GM18499 (cell line): ENCODE data around the gene FRMD4A.

Experiments
- ATAC-seq: cut with Tn5 transposase; IDR thresholded peaks from one replicate; pipeline ENCODE4 v1.9.1; 2021; ENCODE audit warnings: moderate number of reproducible peaks; ENCODE audit not compliant: insufficient read depth, unreplicated experiment

FRMD4A gene

DNA sequence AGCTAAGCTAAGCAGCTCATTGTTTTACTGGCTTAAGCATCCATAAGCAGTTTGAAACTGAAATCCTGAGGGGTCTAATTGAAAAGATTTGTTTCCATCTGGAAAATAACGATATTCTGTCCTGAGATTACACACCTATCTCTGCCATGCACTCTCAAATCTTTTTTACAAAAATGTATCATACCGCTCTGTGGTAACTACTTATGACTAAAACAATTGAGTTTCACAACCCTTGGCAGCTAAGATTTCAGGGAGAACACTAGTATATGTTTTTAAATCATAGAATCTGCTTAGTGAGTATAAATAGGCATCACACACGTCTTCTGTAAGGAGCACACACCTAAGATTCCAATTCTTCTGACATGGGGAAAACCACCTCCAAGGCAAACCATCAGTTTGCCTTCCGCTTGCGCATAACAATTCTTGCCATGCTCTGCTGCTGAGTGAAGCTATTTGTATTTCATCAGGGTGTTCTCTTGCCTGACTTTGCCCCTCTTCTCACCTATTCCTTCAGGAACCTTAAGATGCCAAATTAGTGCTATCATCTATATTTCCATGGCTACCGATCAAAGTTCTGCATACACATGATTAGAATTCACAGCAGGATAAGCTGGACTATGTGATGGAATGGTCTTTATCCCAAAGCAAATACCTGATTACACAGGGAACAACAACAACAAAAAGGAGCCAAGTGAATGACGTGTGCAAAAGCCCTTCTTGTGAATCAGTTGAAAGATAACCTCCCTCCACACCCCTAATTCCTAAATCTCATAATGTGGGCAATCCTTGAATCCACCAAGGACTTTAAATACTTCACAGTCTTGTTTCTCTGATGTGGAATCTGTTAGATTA lies 703.0 kb downstream of the FRMD4A start:
- no peak for ATAC-seq

DNA sequence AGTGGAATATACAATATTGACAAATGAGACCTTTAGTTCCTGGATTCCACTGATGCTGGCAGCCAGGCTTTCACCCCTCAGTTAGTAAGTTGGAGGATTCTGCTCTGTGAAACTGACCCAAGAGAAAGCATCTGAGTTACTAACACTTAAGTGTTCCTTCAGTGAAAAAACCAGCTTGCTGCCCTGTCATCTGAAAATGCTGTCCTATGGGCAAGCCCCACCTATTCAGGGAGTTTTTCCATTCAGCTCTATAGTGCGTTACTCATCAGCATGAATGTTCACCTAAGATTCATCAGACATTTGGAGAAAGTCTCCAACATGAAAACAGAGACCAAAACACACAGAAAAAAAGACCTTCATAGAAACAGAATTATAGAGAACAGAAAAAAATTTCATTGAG lies 706.1 kb downstream of the FRMD4A start:
- ATAC-seq, result no peak

DNA sequence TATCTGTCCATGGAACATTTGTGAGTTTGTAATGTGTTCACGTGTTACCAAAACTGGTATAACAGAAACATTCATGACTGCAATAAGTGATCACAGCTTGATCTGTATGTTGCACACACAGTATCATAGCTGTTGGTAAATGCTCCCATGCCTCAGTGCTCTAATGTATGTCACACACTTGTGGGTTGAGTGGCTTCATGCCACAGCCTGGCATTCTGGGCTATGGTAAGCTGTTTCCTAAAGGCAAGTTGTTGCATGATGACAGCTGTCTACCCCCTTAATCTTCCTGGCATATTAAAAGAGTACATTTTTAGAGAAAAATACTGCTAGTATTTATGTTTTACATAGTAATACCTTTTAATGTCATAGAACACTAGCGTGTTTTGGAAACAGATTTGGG lies 708.8 kb downstream of the FRMD4A start:
- ATAC-seq, result no peak

DNA sequence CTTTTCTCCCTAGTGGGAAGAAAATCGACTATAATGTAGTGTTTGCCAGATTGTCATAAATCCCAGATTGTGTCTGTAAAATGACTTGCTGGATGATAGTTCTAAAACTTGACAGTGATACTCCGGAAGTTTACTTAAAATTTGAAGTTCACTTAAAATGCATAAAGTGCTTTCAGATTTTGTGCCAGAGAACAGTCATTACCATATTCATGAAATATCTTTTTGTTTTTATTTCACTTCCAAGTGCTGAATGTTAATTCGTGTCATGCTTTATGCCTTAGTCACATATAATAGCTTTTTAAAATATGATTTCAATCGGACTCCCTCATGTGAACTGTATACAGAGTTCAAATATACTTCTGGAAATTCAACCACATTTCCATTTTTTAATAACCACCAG lies 713.6 kb downstream of the FRMD4A start:
- no peak for ATAC-seq

DNA sequence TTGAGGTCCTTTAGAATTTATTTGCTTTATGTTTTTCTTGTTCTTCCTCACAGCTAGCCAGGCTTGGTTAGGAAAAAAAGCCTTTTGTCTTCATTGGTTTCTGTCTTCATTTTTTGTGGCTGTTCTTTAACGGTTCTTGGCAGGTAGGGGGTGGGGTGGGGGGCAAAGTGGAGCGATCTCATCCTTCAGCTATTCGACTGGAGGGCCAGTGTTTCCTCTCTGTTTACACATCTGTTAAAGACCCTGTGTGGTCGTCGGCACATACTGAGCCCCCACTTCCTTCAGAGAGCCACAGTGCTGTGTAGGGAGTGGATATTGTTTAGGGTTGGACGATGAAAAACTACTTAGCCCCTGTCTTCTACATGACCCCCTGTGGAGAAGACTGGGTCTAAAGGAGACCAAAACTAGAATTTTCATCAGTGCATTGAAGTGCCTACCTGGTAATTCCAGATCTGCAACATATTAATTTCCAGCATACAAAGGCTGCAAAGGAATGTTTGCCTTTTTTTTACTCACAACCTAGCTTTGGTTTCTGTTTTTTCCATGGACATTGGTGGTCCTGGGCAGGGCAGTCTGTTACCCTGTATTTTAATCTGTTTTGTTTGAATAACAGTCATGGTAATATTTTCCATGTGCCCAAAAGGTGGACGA lies 714.9 kb downstream of the FRMD4A start:
- no peak for ATAC-seq

DNA sequence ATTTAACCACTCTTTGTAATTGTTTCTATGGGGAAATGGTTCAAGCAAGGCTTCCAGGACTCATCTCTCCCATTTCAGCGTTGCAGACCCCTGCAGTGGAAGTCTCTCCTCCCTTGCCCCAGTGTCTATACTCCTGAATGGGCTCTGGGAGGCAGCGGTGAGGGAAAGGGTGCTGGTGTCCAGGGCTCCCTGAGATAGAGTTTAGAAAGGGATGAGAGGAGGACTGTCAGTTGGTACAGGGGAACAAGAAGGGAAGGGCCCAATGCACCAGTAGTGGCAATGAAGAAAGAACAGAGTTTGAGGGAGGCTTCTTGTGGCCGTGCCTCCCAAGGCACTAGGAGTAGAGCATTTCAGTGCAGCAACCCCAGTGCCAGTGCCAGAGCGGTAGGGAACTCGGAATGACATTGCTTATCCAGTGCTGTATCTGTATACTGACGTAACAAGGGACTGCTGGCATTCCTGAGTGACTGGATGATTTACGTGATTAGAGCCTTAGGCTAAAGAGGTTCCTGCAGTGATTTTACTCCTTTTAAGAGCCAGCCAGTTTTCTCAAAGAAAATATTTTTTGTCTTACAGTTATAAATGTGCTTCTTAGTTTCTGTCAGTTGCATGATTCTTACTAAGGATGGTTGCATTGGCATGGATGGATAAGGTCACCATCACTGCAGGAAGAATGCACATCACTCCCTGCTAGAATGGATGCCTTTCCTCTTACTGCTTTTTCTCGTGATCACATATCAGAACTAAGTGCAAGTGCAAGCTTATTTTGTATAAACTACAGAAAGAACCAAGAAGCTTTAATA lies 716.0 kb downstream of the FRMD4A start:
- no peak for ATAC-seq

DNA sequence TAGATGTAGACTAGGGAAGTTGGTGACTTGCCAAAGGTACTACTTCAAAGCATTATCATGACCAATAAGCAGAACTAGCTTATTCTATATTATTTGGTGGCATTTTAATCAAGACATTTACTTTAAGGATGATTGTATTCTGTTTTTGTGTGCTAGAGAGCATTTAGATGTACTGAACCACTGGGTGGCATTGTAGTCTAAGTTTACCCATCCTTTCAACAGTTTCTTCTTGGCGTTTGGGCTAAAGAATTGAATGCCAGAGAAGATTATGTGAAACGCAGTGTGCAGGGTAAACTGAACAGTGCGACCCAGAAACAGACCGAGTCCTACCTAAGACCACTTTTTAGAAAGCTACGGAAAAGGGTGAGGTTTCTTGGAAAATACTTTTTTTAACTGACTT lies 717.2 kb downstream of the FRMD4A start:
- no peak for ATAC-seq

DNA sequence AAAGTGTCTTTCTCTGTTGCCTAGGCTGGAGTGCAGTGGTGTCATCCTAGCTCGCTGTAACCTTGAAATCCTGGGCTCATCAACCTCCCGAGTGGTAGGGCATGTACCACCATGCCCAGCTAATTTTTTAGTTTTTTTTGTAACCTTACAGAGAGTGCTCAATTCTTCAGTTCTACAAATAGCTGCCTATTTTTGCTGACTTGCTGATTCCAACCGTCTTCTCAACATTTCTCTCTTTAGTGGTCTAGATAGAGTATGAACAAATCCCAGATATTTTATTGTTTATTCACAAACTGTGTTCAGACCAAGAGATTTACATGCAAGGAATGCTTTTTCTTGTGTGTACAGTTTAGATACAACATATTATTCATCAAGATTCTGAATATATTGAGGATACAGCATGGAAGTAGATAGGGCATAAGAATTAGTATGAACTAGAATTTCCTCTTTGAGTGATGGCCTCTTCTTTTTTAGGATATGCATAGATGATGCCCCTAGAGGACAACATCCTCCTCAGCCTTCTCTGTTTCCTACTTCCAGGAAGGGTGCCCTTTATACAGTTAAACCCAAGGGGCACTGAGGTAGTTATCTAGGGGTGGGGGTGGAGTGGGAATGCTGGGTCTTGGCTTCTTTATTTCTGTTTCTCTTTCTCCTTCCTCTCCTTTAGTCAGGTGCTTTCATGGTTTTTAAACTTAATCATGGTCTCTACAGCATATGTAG lies 717.9 kb downstream of the FRMD4A start:
- no peak for ATAC-seq

DNA sequence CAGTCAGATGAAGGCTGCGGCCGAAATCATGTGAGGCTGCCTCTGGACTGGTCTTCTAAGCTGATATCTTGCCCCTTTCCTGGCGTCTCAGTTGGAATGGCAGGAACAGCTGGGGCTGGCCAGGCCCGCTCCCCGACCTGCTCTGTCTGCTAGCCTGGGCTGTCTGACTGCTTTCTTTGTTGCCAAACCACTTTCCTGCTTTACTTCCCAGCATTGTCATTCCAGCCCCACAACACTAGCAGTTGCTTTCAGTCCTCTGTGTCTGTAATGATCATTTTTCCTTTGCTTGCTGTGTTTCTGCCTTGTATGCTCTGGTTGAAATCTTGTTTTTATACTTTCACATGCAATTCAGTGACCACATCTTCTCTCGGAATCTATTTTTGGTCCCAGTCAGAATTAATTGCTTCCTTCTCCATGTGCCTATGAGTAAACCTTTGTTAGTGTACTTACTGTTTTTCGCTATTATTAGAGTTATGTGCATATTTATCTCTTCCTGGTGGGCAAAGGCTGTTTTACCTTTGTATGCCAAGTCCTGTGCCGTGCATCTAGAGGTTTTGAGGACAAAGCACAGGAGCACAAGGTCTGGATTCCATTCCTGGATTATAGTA lies 722.4 kb downstream of the FRMD4A start:
- ATAC-seq, result no peak

DNA sequence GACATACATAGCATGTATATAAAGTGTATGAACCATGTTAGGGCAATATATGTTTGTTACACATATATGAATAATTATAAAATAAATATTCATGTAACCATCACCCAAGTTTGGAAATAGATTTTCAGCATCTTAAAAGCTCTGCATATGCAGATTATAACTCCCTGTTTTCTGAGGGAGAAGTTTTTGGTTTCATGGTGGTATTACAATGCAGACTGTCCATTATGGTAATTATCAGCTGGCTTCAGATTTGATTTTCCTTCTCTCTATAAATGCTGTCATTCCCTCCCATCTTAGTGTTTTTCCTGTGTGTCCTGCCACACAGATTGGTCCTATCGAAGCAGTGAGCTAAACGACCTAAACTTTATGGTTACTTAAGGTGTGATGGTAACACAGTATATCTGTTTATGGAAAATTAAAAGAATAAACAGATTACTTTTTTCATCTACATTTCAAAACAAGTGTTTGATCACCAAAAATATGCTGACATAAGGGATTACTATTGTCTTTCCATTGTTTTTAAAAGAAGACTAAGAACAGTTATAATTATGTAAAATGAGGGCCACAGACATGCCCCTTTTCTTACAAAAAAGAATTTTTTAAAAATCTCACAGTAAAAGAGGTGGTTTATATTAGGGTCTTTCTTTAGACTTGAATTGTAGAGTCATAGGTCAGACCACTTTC lies 726.2 kb downstream of the FRMD4A start:
- no peak for ATAC-seq

DNA sequence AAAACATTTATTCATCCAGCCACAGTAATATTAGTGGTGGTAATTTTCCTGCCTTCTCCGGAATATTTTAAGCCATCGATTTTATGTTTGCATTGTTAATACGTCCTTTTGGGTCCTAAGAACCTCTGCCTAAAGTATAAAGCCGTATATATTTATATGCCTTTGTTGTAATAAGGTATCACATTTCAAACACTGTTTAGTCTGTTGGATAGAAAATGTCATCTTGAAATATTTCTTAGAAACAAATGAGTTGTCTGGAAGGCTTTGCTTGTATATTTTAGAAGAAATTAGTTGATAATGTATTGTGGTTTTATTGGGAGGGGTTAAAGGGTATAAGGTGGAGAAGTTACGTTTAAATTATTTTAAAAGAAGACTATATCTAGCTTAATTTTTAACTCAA lies 732.8 kb downstream of the FRMD4A start:
- no peak for ATAC-seq

DNA sequence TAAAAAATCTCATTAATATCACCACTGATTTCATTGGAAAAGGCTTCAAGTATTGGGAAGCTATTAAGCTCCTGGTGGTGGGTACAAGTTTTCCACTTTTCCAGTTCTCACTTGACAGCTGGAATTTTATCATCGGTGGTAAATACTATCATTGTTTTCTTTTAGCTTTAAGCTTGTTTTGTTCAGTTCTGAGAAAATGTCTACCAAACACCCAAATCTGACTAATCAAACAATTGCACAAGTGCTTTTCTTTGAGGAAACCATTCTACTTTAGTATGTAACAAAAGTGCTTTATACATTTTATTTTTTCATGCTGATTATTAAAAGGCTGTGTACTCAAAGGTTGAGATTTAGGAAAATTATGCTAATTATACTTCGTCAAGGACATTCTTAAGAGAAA lies 736.1 kb downstream of the FRMD4A start:
- no peak for ATAC-seq
